HFFc6 (cell line): ENCODE data around the gene DYNC1H1. TPM values are rescaled to one million over a fixed set of nuclear protein-coding genes. Genes with fewer than 3 reads are reported as not detected.

ENCODE experiments used
- DNase-seq: peaks from one replicate; pipeline ENCODE4 v3.0.0-alpha.2; 2018
- H3K27ac Mint-ChIP-seq: 2 replicates; pipeline ENCODE4 v1.8.0; 2020; ENCODE audit warnings: mild to moderate bottlenecking, mixed read lengths
- H3K27me3 Mint-ChIP-seq: 2 replicates; pipeline ENCODE4 v1.8.0; 2021; ENCODE audit warnings: mild to moderate bottlenecking, moderate library complexity, mixed read lengths; ENCODE audit not compliant: insufficient read depth
- H3K36me3 Mint-ChIP-seq: 2 replicates; pipeline ENCODE4 v1.8.0; 2021; ENCODE audit warnings: low read depth, mixed read lengths
- H3K4me1 Mint-ChIP-seq: 2 replicates; pipeline ENCODE4 v1.8.0; 2020; ENCODE audit warnings: low read depth, mixed read lengths
- H3K4me3 Mint-ChIP-seq: 2 replicates; pipeline ENCODE4 v1.8.0; 2020; ENCODE audit warnings: mild to moderate bottlenecking, moderate library complexity, mixed read lengths
- H3K9me3 Mint-ChIP-seq: 2 replicates; pipeline ENCODE4 v1.8.0; 2020; ENCODE audit warnings: mild to moderate bottlenecking, mixed read lengths
- CTCF ChIP-seq: fragments of 200-600 bp; sonication (generic); IDR thresholded peaks from 2 replicates; pipeline ENCODE4 v1.5.0; 2021; ENCODE audit warnings: antibody characterized with exemption, mild to moderate bottlenecking
- total RNA-seq, 6 experiments: library from RNA; stranded (reverse); fragmentation: NEBNext Ultra II Directional; extraction: Animal tissue kit (Norgen Biotek cat#: 25700); gene quantifications; 2 replicates in 1 of 6; 3 replicates in 5 of 6; pipeline ENCODE4 v1.2.3, GENCODE V29; 2021

The DYNC1H1 gene
- total RNA-seq, 6 experiments from 2014 or later: 364 to 643 (median 408) TPM

GRCh38 chr14:102086972-102087761 lies 122.8 kb downstream of the DYNC1H1 start, which contains the start of gene HSP90AA1:
Gene HSP90AA1 (minus strand): TSS chr14:102087044. CDS start chr14:102086378, 666 bp downstream.
- Mint-ChIP-seq H3K9me3 (no peaks in the 10 kb centered on the region), H3K4me1 (peaks cover 50% of the 10 kb centered on the region), H3K36me3 (peaks cover 39% of the 10 kb centered on the region), H3K27ac (peak within 1 kb of the TSS; percentile 88), H3K4me3 (peak within 1 kb of the TSS; percentile 97), H3K27me3 (peaks cover 10% of the 10 kb centered on the region)
- DNase-seq: peak; percentile 90
- TF ChIP-seq CTCF: peak; percentile 40

- TF ChIP-seq CTCF: no peak; the same call in none of the 2 replicates
- H3K4me1 Mint-ChIP-seq: peaks cover 47% of the 10 kb centered on the region
- peak overlapping the region; percentile 77 for H3K4me3 Mint-ChIP-seq
- H3K36me3 Mint-ChIP-seq: peaks cover 37% of the 10 kb centered on the region
- peak overlapping the region; percentile 67 for H3K27ac Mint-ChIP-seq
- H3K9me3 Mint-ChIP-seq: no peaks in the 10 kb centered on the region
- no peak for DNase-seq
- H3K27me3 Mint-ChIP-seq: peaks cover 10% of the 10 kb centered on the region
These were observed 123.3 kb downstream of the DYNC1H1 start for GRCh38 chr14:102087762-102088011.

- TF ChIP-seq CTCF: no peak
- H3K9me3 Mint-ChIP-seq: no peaks in the 10 kb centered on the region
- H3K36me3 Mint-ChIP-seq: peaks cover 32% of the 10 kb centered on the region
- peak overlapping the region; percentile 67 for H3K27ac Mint-ChIP-seq
- H3K4me1 Mint-ChIP-seq: peaks cover 42% of the 10 kb centered on the region
- H3K4me3 Mint-ChIP-seq: peak overlapping the region; percentile 77
- no peak for DNase-seq
- peaks cover 10% of the 10 kb centered on the region for H3K27me3 Mint-ChIP-seq
These were observed 123.8 kb downstream of the DYNC1H1 start for GRCh38 chr14:102088012-102088792.

GRCh38 chr14:102089621-102090343 lies 125.4 kb downstream of the DYNC1H1 start:
- no peak overlapping the region for H3K27ac Mint-ChIP-seq
- DNase-seq: no peak
- no peaks in the 10 kb centered on the region for H3K9me3 Mint-ChIP-seq
- H3K4me3 Mint-ChIP-seq: peak overlapping the region; percentile 5; the same call in 1 of the 2 replicates
- peaks cover 16% of the 10 kb centered on the region for H3K36me3 Mint-ChIP-seq
- H3K27me3 Mint-ChIP-seq: peaks cover 10% of the 10 kb centered on the region
- peaks cover 28% of the 10 kb centered on the region for H3K4me1 Mint-ChIP-seq
- no peak for TF ChIP-seq CTCF

- TF ChIP-seq CTCF: no peak
- Mint-ChIP-seq H3K4me3 (no peak overlapping the region), H3K9me3 (no peaks in the 10 kb centered on the region), H3K27me3 (peaks cover 7% of the 10 kb centered on the region), H3K4me1 (peaks cover 28% of the 10 kb centered on the region), H3K36me3 (peaks cover 7% of the 10 kb centered on the region), H3K27ac (no peak overlapping the region)
- DNase-seq: no peak
These were observed 126.3 kb downstream of the DYNC1H1 start for GRCh38 chr14:102090713-102091112.
